Esophagus squamous epithelium (tissue), 5 donors: Measurements from ENCODE around the gene NR1D1. TPM values are rescaled to one million over a fixed set of nuclear protein-coding genes. Genes with fewer than 3 reads are reported as not detected.

ENCODE experiments used
- DNase-seq: peaks from one replicate; lab custom pipeline; 2025; lab: John Stamatoyannopoulos, UW
- H3K27ac ChIP-seq, 4 donors: fragments of 200-600 bp; sonication (generic); one replicate each; pipeline ENCODE4 v1.5.1; 2016 to 2019; ENCODE audit warnings: mild to moderate bottlenecking in 1 of 4
- H3K27me3 ChIP-seq, 4 donors: fragments of 200-600 bp; sonication (generic); 1 replicate in 3 of 4; 2 replicates in 1 of 4; pipeline versions ENCODE4 v1.5.1 to v1.6.0; 2017 to 2021; ENCODE audit warnings: antibody characterized with exemption in 1 of 4
- H3K36me3 ChIP-seq, 3 donors: fragments of 200-600 bp; sonication (generic); one replicate each; pipeline ENCODE4 v1.5.1; 2016 to 2019
- H3K4me1 ChIP-seq, 3 donors: fragments of 200-600 bp; sonication (generic); one replicate each; pipeline ENCODE4 v1.5.1; 2017 to 2019
- H3K4me3 ChIP-seq, 4 donors: fragments of 200-600 bp; sonication (generic); 1 replicate in 3 of 4; 2 replicates in 1 of 4; pipeline ENCODE4 v1.5.1; 2016 to 2019; ENCODE audit warnings: mild to moderate bottlenecking in 2 of 4, moderate library complexity in 1 of 4
- H3K9me3 ChIP-seq, 3 donors: fragments of 200-600 bp; sonication (generic); one replicate each; pipeline ENCODE4 v1.5.1; 2016 to 2019
- CTCF ChIP-seq, 6 experiments: fragments of 450-650 bp in 4 of 6; fragments of 200-600 bp in 2 of 6; sonication (generic) in 2 of 6; IDR thresholded peaks; one replicate each; pipeline ENCODE4 v1.5.1; 2016 to 2019; ENCODE audit warnings: antibody characterized with exemption in 6 of 6, mild to moderate bottlenecking in 4 of 6, moderate library complexity in 4 of 6
- POLR2A ChIP-seq, 4 donors: fragments of 450-650 bp; IDR thresholded peaks; one replicate each; pipeline ENCODE4 v1.6.1; 2017; ENCODE audit warnings: antibody characterized with exemption in 4 of 4, mild to moderate bottlenecking in 4 of 4, moderate library complexity in 3 of 4
- WGBS, 2 donors: methylation state at CpG; one replicate each; pipeline ENCODE4 v1.1.5; 2018; 5-methylcytosine and 5-hydroxymethylcytosine counted together
- intact Hi-C: fragments of 100-400 bp; cut with DNase I; formaldehyde crosslinking; loops from one replicate; pipeline ENCODE4 v1.15.0; 2022
- total RNA-seq, 4 donors: library from RNA; depleted of rRNA; stranded (reverse); fragments of >200 nt; gene quantifications; one replicate each; pipeline ENCODE4 v1.1.0, GENCODE V29; 2016
- donor health status: DM: yes; HTN: yes; CAD: no.

Gene NR1D1
- total RNA-seq, 4 donors from 2014 or later = 3.8 to 16.4 (median 5.4) TPM

- DNase-seq = no peak
- TF ChIP-seq POLR2A (IDR thresholded peaks at IDR 0.05) (no peak), CTCF (IDR thresholded peaks at IDR 0.05) (peak; percentile 65 to 84 (median 76))
- WGBS, 2 donors = 55 to 63% methylated on average over 12 to 14 of the region's 17 CpGs
- Histone ChIP-seq H3K27ac (peak overlapping the region in 1 of 4 donors; percentile 27), H3K36me3 (peaks cover 13 to 86% (median 47%) of the 10 kb centered on the region in 3 donors), H3K4me1 (peaks cover 1 to 28% (median 8%) of the 10 kb centered on the region in 3 donors), H3K4me3 (no peak overlapping the region), H3K9me3 (no peaks in the 10 kb centered on the region), H3K27me3 (no peaks in the 10 kb centered on the region)
- intact Hi-C loops = loop anchor here (10.0 kb wide), 1 partner anchor 72 kb away; the partner anchor contains the start of gene CSF3
These were observed 14.0 kb downstream of the NR1D1 start for GRCh38 chr17:40086150-40087044.

GRCh38 chr17:40084477-40084876, 15.9 kb downstream of the NR1D1 start:
- H3K36me3 ChIP-seq = peaks cover 8 to 79% (median 47%) of the 10 kb centered on the region in 3 donors
- 92 to 96% methylated on average over 13 to 14 of the region's 14 CpGs for WGBS, 2 donors
- H3K9me3 ChIP-seq = no peaks in the 10 kb centered on the region
- intact Hi-C loops = loop anchor here (10.0 kb wide), 1 partner anchor 70 kb away; the partner anchor contains the start of gene CSF3
- no peak overlapping the region for H3K27ac ChIP-seq
- H3K4me3 ChIP-seq = no peak overlapping the region
- no peak for DNase-seq
- H3K27me3 ChIP-seq = no peaks in the 10 kb centered on the region
- TF ChIP-seq POLR2A (IDR thresholded peaks at IDR 0.05) = no peak
- TF ChIP-seq CTCF (IDR thresholded peaks at IDR 0.05) = no peak
- H3K4me1 ChIP-seq = peaks cover 0 to 17% (median 8%) of the 10 kb centered on the region in 3 donors

- WGBS, 2 donors = 77 to 84% methylated on average over 3 of the region's 3 CpGs
- Histone ChIP-seq H3K4me3 (no peak overlapping the region), H3K4me1 (peaks cover 17 to 42% (median 22%) of the 10 kb centered on the region in 3 donors), H3K27ac (no peak overlapping the region), H3K27me3 (no peaks in the 10 kb centered on the region), H3K36me3 (peaks cover under 1 to 71% (median 15%) of the 10 kb centered on the region in 3 donors), H3K9me3 (no peaks in the 10 kb centered on the region)
- DNase-seq = no peak
- intact Hi-C loops = no loop called here
- TF ChIP-seq POLR2A (IDR thresholded peaks at IDR 0.05) (no peak), CTCF (IDR thresholded peaks at IDR 0.05) (no peak)
These were observed 20.8 kb downstream of the NR1D1 start for GRCh38 chr17:40079545-40079944.

GRCh38 chr17:40076591-40076990, 23.8 kb downstream of the NR1D1 start:
- no peak for DNase-seq
- intact Hi-C loops = no loop called here
- Histone ChIP-seq H3K9me3 (no peaks in the 10 kb centered on the region), H3K4me3 (no peak overlapping the region), H3K36me3 (peaks cover 0 to 59% (median 7%) of the 10 kb centered on the region in 3 donors), H3K4me1 (peaks cover 42 to 65% (median 45%) of the 10 kb centered on the region in 3 donors), H3K27ac (peak overlapping the region in 3 of 4 donors; percentile 51 to 89 (median 60)), H3K27me3 (no peaks in the 10 kb centered on the region)
- 89 to 90% methylated on average over 7 of the region's 7 CpGs for WGBS, 2 donors
- TF ChIP-seq POLR2A (IDR thresholded peaks at IDR 0.05) = no peak
- TF ChIP-seq CTCF (IDR thresholded peaks at IDR 0.05) = no peak
